ENCODE data around the gene PPP1R26. TPM values are rescaled to one million over a fixed set of nuclear protein-coding genes. Genes with fewer than 3 reads are reported as not detected.

PPP1R26 gene
- total RNA-seq, 1 experiment from 2014 or later: 46.9 TPM

DNA sequence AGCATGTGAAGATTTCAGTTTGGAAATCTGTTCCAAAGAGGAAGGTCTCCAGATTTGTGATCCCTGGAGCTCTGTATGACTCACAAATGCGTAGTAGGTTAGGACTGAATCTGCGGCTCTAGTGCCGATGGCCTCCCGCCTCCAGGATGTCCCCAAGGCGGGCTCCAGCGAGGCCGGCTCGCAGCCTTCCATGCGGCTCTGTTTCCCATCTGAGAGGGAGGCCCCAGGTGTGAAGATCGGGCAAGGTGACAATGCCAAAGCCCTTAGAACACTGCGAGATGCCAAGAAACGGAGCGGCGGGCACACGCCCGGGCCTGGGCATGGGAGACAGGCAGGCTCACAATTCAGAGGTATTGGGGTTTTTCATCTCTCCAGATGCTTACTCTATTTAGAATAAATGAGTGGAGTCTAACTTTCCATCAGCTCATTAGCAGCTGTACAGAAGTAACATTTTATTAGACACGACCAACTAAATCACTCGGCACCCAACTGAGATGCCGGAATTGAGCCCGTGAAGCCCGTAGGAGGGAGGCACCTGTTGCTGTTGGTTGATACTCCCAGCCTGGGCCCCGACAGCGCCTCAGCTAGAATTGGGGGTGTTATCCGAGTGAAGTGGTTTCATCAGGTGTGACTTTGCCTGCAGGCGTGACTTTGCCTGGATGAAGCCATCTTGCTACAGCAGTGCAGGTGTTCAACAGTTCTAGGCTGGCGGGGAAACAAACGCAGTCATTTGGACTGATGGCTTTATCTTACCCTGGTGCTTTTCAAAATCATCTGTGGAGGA is 13.5 kb downstream of the PPP1R26 start:
- Histone ChIP-seq H3K4me1 (replicated peaks; ENCODE audit: insufficient read depth) (no peaks in the 10 kb centered on the region), H3K36me3 (ENCODE audit: low read depth) (no peaks in the 10 kb centered on the region), H2AFZ (no peak overlapping the region), H3K27me3 (ENCODE audit: insufficient read depth, low read depth) (no peaks in the 10 kb centered on the region), H3F3A (ENCODE audit: insufficient read depth, low read depth) (no peaks in the 10 kb centered on the region; the same call in 1 of the 2 replicates), H4K20me1 (ENCODE audit: insufficient read depth) (0 out of 2 replicates have a peak, but pooled peaks cover 3% of the 10 kb centered on the region), H3K9me3 (ENCODE audit: insufficient read depth, low read depth) (no peaks in the 10 kb centered on the region), H3K9me2 (ENCODE audit: insufficient read depth) (no peaks in the 10 kb centered on the region), H3K4me2 (no peak overlapping the region), H3K4me3 (no peak overlapping the region), H3K27ac (no peak overlapping the region), H3K79me2 (ENCODE audit: low read depth) (no peaks in the 10 kb centered on the region)
- POLR2A ChIA-PET (ENCODE audit: unreplicated experiment): interaction anchor here (0.7 kb wide), 1 partner anchor 19 kb away, joined by 6 read pairs; no protein-coding TSS in a partner anchor
- intact Hi-C loops (cut with micrococcal nuclease; ENCODE audit: unreplicated experiment): no loop called here
- BruUV-seq (replicated peaks): no TSS peak
- no peak for DNase-seq
- CTCF ChIA-PET: no interaction called here
- TF ChIP-seq, protein P1, sequence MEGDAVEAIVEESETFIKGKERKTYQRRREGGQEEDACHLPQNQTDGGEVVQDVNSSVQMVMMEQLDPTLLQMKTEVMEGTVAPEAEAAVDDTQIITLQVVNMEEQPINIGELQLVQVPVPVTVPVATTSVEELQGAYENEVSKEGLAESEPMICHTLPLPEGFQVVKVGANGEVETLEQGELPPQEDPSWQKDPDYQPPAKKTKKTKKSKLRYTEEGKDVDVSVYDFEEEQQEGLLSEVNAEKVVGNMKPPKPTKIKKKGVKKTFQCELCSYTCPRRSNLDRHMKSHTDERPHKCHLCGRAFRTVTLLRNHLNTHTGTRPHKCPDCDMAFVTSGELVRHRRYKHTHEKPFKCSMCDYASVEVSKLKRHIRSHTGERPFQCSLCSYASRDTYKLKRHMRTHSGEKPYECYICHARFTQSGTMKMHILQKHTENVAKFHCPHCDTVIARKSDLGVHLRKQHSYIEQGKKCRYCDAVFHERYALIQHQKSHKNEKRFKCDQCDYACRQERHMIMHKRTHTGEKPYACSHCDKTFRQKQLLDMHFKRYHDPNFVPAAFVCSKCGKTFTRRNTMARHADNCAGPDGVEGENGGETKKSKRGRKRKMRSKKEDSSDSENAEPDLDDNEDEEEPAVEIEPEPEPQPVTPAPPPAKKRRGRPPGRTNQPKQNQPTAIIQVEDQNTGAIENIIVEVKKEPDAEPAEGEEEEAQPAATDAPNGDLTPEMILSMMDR (conservative IDR thresholded peaks at IDR 0.05): no peak
- TF ChIP-seq EZH2 (IDR thresholded peaks at IDR 0.05; ENCODE audit: low read depth): no peak

DNA sequence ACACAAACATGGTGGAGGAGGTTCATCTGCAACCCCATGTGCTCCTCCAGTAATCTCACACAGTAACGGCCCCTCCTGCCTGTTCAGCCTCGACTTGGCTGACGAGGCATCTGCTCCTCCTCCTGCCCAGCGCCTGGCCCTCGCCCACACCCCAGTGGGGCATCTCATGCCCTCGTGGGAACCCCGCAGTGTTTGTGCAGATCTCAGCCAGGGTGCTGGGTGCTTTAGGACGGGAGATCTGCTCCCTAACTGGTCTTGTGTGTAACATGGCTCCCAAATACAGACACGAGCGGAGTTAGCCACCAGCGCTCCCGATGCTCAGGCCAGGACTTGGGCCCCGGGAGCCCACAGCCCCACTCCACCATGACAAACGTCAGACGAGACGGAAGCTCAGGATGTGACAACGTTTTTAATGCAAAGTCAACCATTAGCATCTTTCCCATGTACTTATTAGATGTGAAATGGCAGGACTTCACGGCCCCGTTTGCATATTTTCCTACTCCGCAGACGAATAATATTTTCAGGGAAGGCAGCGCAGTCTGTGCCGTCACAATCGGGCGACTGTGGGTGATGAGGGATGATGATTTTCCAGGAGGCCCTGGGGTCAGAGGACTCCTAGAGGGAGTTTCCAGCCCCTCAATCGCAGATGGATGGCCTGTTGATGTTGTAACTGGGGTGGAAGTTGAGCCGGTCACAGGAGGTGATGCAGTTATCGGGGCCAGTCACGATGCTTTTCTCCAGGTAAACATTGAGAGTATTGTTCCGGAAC is 15.4 kb downstream of the PPP1R26 start:
- no peak overlapping the region for H3K4me3 ChIP-seq
- H3K36me3 ChIP-seq (ENCODE audit: low read depth): no peaks in the 10 kb centered on the region
- H3K27ac ChIP-seq: no peak overlapping the region
- no peaks in the 10 kb centered on the region; the same call in 1 of the 2 replicates for H3F3A ChIP-seq (ENCODE audit: insufficient read depth, low read depth)
- TF ChIP-seq, protein P1 (conservative IDR thresholded peaks at IDR 0.05): no peak
- TF ChIP-seq EZH2 (IDR thresholded peaks at IDR 0.05; ENCODE audit: low read depth): no peak
- no TSS peak for BruUV-seq (replicated peaks)
- H3K4me1 ChIP-seq (replicated peaks; ENCODE audit: insufficient read depth): no peaks in the 10 kb centered on the region
- no peak overlapping the region for H2AFZ ChIP-seq
- no peaks in the 10 kb centered on the region for H4K20me1 ChIP-seq (ENCODE audit: insufficient read depth)
- no peaks in the 10 kb centered on the region for H3K9me3 ChIP-seq (ENCODE audit: insufficient read depth, low read depth)
- intact Hi-C loops (cut with micrococcal nuclease; ENCODE audit: unreplicated experiment): no loop called here
- no peaks in the 10 kb centered on the region for H3K9me2 ChIP-seq (ENCODE audit: insufficient read depth)
- H3K4me2 ChIP-seq: no peak overlapping the region
- no peaks in the 10 kb centered on the region for H3K79me2 ChIP-seq (ENCODE audit: low read depth)
- CTCF ChIA-PET: interaction anchor here (0.6 kb wide), 1 partner anchor 10 kb away, joined by 9 read pairs; no protein-coding TSS in a partner anchor
- POLR2A ChIA-PET (ENCODE audit: unreplicated experiment): no interaction called here
- no peak for DNase-seq
- H3K27me3 ChIP-seq (ENCODE audit: insufficient read depth, low read depth): no peaks in the 10 kb centered on the region

DNA sequence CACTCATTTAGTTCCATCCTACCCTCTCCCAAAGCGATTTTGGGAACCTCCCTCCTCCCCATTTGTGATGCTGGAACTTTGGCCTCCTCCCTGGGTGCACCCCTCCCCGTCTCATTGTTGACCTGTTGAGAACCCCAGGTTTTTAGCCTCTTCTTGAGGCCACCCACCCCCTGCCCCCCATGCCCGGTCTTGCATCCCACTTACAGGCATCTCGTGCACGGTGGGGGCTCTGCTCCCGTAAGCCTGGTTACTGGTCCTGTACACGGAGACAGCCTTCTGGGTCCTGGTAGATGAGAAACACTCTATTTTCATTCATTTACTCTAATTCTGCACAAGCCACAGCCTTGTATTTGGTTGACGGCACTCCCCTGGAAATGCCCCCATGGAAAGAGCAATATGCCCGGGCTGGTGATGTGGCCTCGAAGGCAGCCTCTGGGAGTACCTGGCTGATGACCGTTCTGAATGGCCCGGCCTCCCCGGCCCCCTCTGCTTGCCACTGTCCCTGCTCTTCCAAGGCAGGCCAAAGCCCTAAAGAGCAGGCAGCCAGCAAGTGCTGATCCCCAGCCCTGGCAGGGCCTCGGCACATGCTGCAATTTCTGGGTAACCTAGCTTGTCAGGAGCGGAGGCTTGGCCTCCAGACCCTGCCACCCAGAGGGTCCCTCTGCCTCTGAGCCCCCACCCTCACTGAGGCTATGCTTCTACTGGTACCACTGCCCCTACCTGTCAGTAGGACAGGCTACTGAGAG is 19.0 kb downstream of the PPP1R26 start:
- H3K9me3 ChIP-seq (ENCODE audit: insufficient read depth, low read depth): no peaks in the 10 kb centered on the region
- ChIA-PET POLR2A (ENCODE audit: unreplicated experiment) (interaction anchor here (0.6 kb wide), 1 partner anchor 21 kb away, joined by 4 read pairs; no protein-coding TSS in a partner anchor), CTCF (interaction anchor here (0.6 to 1.4 kb wide), 2 partner anchors 18 to 982 kb away, joined by 3 to 5 read pairs; no protein-coding TSS in a partner anchor)
- no peak overlapping the region for H2AFZ ChIP-seq
- H3K9me2 ChIP-seq (ENCODE audit: insufficient read depth): no peaks in the 10 kb centered on the region
- no TSS peak for BruUV-seq (replicated peaks)
- intact Hi-C loops (cut with micrococcal nuclease; ENCODE audit: unreplicated experiment): loop anchor here (1.0 kb wide), 1 partner anchor 19 kb away; the partner anchor contains the start of gene PPP1R26
- H3K4me2 ChIP-seq: peak overlapping the region; percentile 91
- peak overlapping the region; percentile 59 for H3K27ac ChIP-seq
- peaks cover 23% of the 10 kb centered on the region for H3K79me2 ChIP-seq (ENCODE audit: low read depth)
- no peak for TF ChIP-seq EZH2 (IDR thresholded peaks at IDR 0.05; ENCODE audit: low read depth)
- TF ChIP-seq, protein P1 (conservative IDR thresholded peaks at IDR 0.05): no peak
- no peaks in the 10 kb centered on the region for H3K27me3 ChIP-seq (ENCODE audit: insufficient read depth, low read depth)
- peaks cover 9% of the 10 kb centered on the region; the same call in 1 of the 2 replicates for H3K4me1 ChIP-seq (replicated peaks; ENCODE audit: insufficient read depth)
- peak overlapping the region; percentile 63; the same call in 1 of the 2 replicates for H3K4me3 ChIP-seq
- no peaks in the 10 kb centered on the region for H3K36me3 ChIP-seq (ENCODE audit: low read depth)
- no peak for DNase-seq
- H4K20me1 ChIP-seq (ENCODE audit: insufficient read depth): peaks cover 12% of the 10 kb centered on the region; the same call in 1 of the 2 replicates
- no peaks in the 10 kb centered on the region; the same call in 1 of the 2 replicates for H3F3A ChIP-seq (ENCODE audit: insufficient read depth, low read depth)

Data from PC-9 (cell line).